ENCODE data around the gene HES4.
A peak's percentile ranks its signal among the peaks of the same experiment; 100 is the strongest.
"Not testable (repeated sequence)": the region's sequence is repeated elsewhere in the genome, so short reads cannot be mapped to it uniquely, and the experiment has no call there.

Gene HES4

GRCh38 chr1:1017397-1018320 lies 17.8 kb upstream of the HES4 start:
- not testable (repeated sequence) for DNase-seq (ENCODE audit: low read depth in 2 of 2)

DNA sequence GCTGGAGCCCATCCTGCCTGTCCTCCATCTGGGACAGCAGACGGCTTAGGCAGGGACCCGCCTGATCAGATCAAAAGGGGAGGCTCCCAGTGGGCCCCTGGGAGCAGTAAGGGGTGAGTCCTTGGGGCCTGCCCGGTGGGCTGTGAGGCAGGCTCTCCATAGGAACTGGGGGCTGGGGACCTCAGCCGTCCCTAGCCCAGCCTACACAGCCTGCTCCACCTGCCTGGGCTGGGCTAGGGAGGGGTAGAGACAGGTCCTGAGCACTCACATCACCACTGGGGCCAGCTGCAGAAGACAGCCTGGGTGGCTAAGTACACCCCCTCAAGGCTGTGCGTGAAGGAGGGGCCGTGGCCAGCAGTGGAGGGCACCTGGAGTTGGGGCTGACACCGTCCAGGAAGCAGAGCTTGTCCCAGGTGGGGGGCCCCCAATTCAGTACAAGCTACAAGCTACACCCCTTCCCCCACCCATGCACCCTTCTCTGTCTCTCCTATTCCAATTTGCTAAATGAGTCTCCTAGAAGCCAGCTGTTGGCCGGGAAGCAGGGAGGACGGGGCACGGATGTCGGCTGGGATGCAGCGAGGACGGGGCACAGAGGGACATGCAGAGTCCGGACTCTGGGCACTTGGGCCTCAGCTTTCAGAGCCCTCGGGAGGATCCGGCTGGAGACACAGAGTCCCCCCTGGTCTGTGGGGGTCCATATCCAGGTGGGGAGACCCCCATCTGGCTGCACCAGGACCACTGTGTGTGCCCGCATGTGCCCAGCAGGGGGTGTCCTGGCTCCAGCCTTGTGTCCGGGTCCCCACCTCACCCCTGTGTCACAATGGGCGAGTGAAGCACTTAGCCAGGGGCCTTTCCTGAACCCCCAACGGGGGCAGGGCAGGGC lies 15.1 kb upstream of the HES4 start:
- DNase-seq (ENCODE audit: low read depth in 2 of 2), result no peak

DNA sequence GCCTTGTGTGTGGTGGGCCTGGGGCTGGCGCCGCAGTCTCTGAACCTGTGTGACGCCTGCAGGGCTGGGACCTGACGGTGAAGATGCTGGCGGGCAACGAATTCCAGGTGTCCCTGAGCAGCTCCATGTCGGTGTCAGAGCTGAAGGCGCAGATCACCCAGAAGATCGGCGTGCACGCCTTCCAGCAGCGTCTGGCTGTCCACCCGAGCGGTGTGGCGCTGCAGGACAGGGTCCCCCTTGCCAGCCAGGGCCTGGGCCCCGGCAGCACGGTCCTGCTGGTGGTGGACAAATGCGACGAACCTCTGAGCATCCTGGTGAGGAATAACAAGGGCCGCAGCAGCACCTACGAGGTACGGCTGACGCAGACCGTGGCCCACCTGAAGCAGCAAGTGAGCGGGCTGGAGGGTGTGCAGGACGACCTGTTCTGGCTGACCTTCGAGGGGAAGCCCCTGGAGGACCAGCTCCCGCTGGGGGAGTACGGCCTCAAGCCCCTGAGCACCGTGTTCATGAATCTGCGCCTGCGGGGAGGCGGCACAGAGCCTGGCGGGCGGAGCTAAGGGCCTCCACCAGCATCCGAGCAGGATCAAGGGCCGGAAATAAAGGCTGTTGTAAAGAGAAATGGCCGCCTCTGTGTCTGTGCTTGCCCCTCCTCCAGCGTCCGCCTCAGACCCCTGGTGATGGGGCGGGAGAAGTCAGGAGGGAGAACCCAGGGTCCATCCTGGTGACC lies 14.2 kb upstream of the HES4 start:
- DNase-seq (ENCODE audit: low read depth in 2 of 2), result peak in 1 of 2 donors; percentile 27

GRCh38 chr1:1013105-1013921 lies 13.4 kb upstream of the HES4 start, which contains the start of gene ISG15:
ISG15 (plus strand) TSS chr1:1013497; CDS start chr1:1013574, 77 bp downstream.
- DNase-seq (ENCODE audit: low read depth in 2 of 2), result peak; percentile 70 to 80

- not testable (repeated sequence) for DNase-seq (ENCODE audit: low read depth in 2 of 2)
Observed at GRCh38 chr1:1012736-1013104, 12.8 kb upstream of the HES4 start.

GRCh38 chr1:1011396-1011949 lies 11.6 kb upstream of the HES4 start:
- DNase-seq (ENCODE audit: low read depth in 2 of 2), result no peak

GRCh38 chr1:1010131-1010530 lies 10.2 kb upstream of the HES4 start:
- not testable (repeated sequence) for DNase-seq (ENCODE audit: low read depth in 2 of 2)

GRCh38 chr1:1006305-1007159 lies 6.6 kb upstream of the HES4 start:
- DNase-seq (ENCODE audit: low read depth in 2 of 2), result no peak

GRCh38 chr1:1005774-1006304 lies 5.9 kb upstream of the HES4 start:
- DNase-seq (ENCODE audit: low read depth in 2 of 2), result no peak

- no peak for DNase-seq (ENCODE audit: low read depth in 2 of 2)
Observed at GRCh38 chr1:1004780-1005697, 5.1 kb upstream of the HES4 start.

DNA sequence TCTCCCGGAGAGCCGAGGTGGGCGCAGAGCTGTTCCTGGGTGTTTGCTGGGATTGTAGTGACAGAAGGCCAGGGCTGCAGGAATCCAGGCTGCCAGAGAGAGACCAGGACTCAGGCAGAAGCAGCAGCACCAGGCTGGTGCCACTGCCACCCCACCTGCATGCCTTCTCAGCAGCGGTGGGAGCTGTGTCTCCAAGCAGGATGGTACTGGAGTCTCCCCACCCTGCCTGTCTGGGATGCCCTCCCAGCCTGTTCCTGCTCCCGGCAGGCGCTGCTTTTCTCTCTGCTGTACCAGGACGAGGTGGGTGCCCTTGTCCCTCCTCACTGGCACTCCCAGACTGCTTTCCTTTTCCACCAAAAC lies 4.5 kb upstream of the HES4 start:
- no peak for DNase-seq (ENCODE audit: low read depth in 2 of 2)

- no peak for DNase-seq (ENCODE audit: low read depth in 2 of 2)
Observed at GRCh38 chr1:1003618-1004419, 3.9 kb upstream of the HES4 start.

DNA sequence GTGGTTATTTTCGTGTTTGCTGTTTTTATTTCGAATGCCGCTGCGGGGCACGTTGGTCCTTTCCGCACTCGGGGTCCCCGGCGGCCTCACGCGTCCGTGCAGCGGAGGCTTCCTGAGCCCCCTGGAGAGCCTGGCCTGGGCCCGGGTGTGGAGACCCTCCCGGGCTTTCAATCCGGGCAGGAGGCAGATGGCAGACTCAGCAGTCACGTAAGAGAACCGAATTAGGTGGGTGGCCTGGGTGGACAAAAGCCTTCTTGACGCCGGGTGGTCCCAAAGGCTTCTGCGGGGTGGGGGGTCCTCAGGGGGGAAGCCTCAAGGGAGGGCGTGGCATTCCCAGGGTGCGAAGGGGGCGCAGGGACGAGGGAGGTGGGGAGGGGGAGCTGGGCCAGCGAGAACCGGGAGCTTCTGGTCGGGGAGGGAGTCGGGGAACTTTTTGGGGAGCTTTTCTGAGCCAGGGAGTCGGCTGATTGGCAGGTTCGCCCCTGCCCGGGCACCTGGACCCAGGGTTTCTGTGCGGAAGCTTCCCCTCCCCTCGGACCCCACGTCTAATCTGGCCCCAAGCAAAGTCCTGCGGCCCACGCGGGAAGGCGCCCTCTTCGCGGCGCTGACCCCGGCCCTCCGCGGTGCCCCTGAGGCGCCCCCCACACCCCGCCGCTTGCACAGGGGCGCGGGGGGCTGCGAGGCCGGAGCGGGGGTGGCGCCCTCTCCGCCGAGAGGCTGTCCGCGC lies 1.3 kb upstream of the HES4 start:
- no peak for DNase-seq (ENCODE audit: low read depth in 2 of 2)

DNA sequence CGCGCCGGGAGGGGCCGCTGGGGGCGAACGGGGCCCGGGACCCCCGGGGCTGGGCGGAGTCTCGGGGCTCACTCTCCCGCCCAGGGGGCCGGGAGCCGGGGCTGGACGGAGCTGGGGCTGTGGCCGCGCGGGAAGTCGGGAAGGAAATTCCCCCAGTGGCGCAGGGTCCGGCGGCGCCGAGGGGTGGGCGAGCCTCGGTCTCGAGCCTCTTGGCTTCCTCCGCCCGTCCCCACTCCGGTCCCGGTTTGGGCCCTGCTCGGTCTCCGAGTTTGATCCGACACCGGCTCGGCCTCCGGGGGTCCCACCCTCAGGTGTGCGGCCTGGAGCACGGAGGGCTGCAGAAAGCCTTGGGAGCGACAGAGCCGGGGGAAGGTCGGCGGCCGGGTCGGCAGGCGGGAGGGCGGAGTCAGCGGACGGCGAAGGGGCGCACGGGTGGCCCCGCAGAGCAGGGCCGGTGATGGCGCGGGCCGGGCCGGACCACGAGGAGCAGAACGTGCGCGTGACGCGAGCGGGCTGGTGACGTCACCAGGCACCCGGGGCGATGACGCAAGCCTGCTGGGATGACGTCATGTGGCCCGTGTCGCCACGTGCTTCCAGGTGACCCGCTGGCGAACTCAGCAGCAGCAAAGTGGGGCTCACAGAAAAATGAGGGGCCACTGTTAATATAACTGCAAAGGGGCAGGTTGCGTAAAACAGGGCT lies 610 bp upstream of the HES4 start:
- DNase-seq (ENCODE audit: low read depth in 2 of 2), result peak; percentile 68 to 71

DNA sequence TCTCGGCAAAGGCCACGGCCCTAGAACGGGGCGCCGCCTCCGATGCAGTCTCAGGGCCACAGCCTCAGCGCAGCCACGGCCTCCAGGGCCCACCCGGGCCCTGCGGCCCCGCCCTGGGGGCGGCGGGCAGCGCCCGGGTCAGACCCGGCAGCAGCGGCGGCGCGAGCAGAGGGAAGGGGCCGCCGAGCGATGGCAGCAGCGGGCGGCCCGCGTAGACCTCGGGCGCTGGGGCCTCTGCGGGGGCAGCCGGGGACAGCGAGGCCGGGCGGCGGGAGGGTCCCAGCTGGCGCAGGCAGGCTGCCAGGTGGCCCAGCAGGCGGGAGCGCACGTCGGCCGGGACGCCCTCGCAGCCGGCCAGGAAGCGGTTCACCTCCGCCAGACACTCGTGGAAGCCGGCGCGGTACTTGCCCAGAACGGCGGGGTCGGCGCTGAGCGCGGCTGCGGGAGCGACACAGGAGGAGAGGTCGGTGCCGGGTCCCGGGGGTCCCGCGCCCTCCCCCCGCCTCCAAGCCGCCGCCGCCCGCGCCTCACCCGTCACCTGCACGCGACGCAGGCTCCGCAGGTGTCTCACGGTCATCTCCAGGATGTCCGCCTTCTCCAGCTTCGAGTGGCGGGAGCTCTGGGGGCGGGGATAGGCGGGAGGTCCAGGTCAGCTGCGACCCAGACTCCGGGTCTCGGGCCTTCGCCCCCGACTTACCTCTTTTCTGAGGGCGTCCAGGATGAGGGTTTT lies 737 bp downstream of the HES4 start:
- peak in 1 of 2 donors; percentile 17 for DNase-seq (ENCODE audit: low read depth in 2 of 2)

DNA sequence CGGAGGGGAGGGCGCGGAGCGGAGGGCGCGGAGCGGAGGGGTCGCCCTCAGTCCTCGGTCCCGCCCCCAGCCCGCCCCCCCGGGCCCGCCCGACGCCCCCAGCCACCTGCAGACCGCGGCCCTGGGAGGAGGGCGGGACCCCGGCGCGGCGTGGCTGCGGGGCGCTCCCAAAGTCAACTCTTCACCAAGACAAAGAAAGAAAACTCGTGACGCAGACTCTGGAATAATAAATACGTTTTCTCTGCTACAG lies 1.2 kb downstream of the HES4 start:
- DNase-seq (ENCODE audit: low read depth in 2 of 2), result no peak
